ENCODE data around the gene CFAP97D1. TPM values are rescaled to one million over a fixed set of nuclear protein-coding genes. Genes with fewer than 3 reads are reported as not detected.

CFAP97D1 gene
- total and polyA plus RNA-seq, 2 experiments from 2014 or later, result 0.07 to 0.10 TPM

DNA sequence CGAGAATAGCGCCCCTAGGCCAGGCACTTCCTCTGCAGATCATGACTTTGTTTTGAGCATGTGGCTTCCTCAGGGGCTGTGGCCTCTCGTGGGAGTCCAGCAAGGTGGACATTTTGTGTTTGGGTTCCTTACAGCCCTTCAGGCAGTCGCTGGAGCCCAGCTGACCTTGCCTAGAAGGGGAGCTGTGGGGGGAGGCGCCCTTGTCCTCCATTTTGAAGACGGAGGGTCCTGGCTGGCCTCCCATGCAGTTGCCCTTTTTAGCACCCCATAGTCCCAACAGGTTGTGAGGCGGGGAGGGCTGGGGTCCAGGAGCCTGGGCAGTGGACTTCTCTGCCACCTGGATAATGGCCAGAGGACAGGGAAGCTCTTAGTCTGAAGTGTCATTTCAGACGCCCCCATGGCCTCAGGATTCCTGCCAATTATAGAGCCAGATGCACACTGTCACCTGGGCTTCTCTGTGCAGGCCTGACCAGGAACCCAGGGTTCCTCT lies 23.0 kb upstream of the CFAP97D1 start:
- Histone ChIP-seq H3K79me2 (replicated peaks; ENCODE audit: insufficient read depth) (no peaks in the 10 kb centered on the region), H2AFZ (no peak overlapping the region), H3K4me3 (no peak overlapping the region), H3K4me2 (no peak overlapping the region), H3K27me3 (ENCODE audit: insufficient read depth) (peaks cover 30% of the 10 kb centered on the region), H3K27ac (ENCODE audit: low read depth) (no peak overlapping the region), H3F3A (replicated peaks; ENCODE audit: low read depth) (peaks cover 7% of the 10 kb centered on the region; the same call in 1 of the 2 replicates), H3K4me1 (ENCODE audit: insufficient read depth) (peaks cover 25% of the 10 kb centered on the region), H4K20me1 (replicated peaks; ENCODE audit: insufficient read depth) (no peaks in the 10 kb centered on the region), H3K36me3 (ENCODE audit: insufficient read depth) (no peaks in the 10 kb centered on the region), H3K9me2 (ENCODE audit: insufficient read depth) (no peaks in the 10 kb centered on the region)
- Mint-ChIP-seq H3K27ac (no peak overlapping the region), H3K4me3 (no peak overlapping the region), H3K9me3 (no peaks in the 10 kb centered on the region), H3K4me1 (peaks cover 43% of the 10 kb centered on the region), H3K36me3 (ENCODE audit: low read depth) (no peaks in the 10 kb centered on the region), H3K27me3 (ENCODE audit: insufficient read depth, low read depth, poor library complexity) (peaks cover 22% of the 10 kb centered on the region)
- ATAC-seq, result no peak
- TF ChIP-seq, protein P1, sequence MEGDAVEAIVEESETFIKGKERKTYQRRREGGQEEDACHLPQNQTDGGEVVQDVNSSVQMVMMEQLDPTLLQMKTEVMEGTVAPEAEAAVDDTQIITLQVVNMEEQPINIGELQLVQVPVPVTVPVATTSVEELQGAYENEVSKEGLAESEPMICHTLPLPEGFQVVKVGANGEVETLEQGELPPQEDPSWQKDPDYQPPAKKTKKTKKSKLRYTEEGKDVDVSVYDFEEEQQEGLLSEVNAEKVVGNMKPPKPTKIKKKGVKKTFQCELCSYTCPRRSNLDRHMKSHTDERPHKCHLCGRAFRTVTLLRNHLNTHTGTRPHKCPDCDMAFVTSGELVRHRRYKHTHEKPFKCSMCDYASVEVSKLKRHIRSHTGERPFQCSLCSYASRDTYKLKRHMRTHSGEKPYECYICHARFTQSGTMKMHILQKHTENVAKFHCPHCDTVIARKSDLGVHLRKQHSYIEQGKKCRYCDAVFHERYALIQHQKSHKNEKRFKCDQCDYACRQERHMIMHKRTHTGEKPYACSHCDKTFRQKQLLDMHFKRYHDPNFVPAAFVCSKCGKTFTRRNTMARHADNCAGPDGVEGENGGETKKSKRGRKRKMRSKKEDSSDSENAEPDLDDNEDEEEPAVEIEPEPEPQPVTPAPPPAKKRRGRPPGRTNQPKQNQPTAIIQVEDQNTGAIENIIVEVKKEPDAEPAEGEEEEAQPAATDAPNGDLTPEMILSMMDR (conservative IDR thresholded peaks at IDR 0.05; ENCODE audit: low read depth in 2 of 2), result peak in 1 of 2 experiments; percentile 13; a peak in 1 of 4 replicates
- no peak for TF ChIP-seq POLR2AphosphoS5 (IDR thresholded peaks at IDR 0.05; ENCODE audit: low read depth)
- DNase-seq (ENCODE audit: low spot score), result no peak

GRCh38 chr17:43758086-43758485 lies 22.1 kb upstream of the CFAP97D1 start:
- Mint-ChIP-seq H3K27ac (no peak overlapping the region), H3K27me3 (ENCODE audit: insufficient read depth, low read depth, poor library complexity) (peaks cover 22% of the 10 kb centered on the region), H3K9me3 (no peaks in the 10 kb centered on the region), H3K4me3 (no peak overlapping the region), H3K36me3 (ENCODE audit: low read depth) (no peaks in the 10 kb centered on the region), H3K4me1 (peaks cover 46% of the 10 kb centered on the region)
- Histone ChIP-seq H3F3A (replicated peaks; ENCODE audit: low read depth) (peaks cover 7% of the 10 kb centered on the region; the same call in 1 of the 2 replicates), H4K20me1 (replicated peaks; ENCODE audit: insufficient read depth) (no peaks in the 10 kb centered on the region), H2AFZ (peak overlapping the region; percentile 47; the same call in 1 of the 2 replicates), H3K27me3 (ENCODE audit: insufficient read depth) (peaks cover 30% of the 10 kb centered on the region), H3K4me2 (no peak overlapping the region), H3K27ac (ENCODE audit: low read depth) (no peak overlapping the region), H3K79me2 (replicated peaks; ENCODE audit: insufficient read depth) (no peaks in the 10 kb centered on the region), H3K4me1 (ENCODE audit: insufficient read depth) (peaks cover 25% of the 10 kb centered on the region), H3K4me3 (no peak overlapping the region), H3K9me2 (ENCODE audit: insufficient read depth) (no peaks in the 10 kb centered on the region), H3K36me3 (ENCODE audit: insufficient read depth) (no peaks in the 10 kb centered on the region)
- no peak for ATAC-seq
- DNase-seq (ENCODE audit: low spot score), result no peak
- TF ChIP-seq, protein P2, sequence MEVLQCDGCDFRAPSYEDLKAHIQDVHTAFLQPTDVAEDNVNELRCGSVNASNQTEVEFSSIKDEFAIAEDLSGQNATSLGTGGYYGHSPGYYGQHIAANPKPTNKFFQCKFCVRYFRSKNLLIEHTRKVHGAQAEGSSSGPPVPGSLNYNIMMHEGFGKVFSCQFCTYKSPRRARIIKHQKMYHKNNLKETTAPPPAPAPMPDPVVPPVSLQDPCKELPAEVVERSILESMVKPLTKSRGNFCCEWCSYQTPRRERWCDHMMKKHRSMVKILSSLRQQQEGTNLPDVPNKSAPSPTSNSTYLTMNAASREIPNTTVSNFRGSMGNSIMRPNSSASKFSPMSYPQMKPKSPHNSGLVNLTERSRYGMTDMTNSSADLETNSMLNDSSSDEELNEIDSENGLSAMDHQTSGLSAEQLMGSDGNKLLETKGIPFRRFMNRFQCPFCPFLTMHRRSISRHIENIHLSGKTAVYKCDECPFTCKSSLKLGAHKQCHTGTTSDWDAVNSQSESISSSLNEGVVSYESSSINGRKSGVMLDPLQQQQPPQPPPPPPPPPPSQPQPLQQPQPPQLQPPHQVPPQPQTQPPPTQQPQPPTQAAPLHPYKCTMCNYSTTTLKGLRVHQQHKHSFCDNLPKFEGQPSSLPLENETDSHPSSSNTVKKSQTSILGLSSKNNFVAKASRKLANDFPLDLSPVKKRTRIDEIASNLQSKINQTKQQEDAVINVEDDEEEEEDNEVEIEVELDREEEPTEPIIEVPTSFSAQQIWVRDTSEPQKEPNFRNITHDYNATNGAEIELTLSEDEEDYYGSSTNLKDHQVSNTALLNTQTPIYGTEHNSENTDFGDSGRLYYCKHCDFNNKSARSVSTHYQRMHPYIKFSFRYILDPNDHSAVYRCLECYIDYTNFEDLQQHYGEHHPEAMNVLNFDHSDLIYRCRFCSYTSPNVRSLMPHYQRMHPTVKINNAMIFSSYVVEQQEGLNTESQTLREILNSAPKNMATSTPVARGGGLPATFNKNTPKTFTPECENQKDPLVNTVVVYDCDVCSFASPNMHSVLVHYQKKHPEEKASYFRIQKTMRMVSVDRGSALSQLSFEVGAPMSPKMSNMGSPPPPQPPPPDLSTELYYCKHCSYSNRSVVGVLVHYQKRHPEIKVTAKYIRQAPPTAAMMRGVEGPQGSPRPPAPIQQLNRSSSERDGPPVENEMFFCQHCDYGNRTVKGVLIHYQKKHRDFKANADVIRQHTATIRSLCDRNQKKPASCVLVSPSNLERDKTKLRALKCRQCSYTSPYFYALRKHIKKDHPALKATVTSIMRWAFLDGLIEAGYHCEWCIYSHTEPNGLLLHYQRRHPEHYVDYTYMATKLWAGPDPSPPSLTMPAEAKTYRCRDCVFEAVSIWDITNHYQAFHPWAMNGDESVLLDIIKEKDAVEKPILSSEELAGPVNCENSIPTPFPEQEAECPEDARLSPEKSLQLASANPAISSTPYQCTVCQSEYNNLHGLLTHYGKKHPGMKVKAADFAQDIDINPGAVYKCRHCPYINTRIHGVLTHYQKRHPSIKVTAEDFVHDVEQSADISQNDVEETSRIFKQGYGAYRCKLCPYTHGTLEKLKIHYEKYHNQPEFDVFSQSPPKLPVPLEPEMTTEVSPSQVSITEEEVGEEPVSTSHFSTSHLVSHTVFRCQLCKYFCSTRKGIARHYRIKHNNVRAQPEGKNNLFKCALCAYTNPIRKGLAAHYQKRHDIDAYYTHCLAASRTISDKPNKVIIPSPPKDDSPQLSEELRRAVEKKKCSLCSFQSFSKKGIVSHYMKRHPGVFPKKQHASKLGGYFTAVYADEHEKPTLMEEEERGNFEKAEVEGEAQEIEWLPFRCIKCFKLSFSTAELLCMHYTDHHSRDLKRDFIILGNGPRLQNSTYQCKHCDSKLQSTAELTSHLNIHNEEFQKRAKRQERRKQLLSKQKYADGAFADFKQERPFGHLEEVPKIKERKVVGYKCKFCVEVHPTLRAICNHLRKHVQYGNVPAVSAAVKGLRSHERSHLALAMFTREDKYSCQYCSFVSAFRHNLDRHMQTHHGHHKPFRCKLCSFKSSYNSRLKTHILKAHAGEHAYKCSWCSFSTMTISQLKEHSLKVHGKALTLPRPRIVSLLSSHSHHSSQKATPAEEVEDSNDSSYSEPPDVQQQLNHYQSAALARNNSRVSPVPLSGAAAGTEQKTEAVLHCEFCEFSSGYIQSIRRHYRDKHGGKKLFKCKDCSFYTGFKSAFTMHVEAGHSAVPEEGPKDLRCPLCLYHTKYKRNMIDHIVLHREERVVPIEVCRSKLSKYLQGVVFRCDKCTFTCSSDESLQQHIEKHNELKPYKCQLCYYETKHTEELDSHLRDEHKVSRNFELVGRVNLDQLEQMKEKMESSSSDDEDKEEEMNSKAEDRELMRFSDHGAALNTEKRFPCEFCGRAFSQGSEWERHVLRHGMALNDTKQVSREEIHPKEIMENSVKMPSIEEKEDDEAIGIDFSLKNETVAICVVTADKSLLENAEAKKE (CRISPR knock-in tag; IDR thresholded peaks at IDR 0.05), result no peak
- TF ChIP-seq ZNF331 (CRISPR knock-in tag; IDR thresholded peaks at IDR 0.05; ENCODE audit: low read depth) (no peak), REST (IDR thresholded peaks at IDR 0.05; ENCODE audit: unreplicated experiment) (no peak), STAT1 (IDR thresholded peaks at IDR 0.05; ENCODE audit: unreplicated experiment) (no peak), POLR2AphosphoS5 (IDR thresholded peaks at IDR 0.05; ENCODE audit: low read depth) (no peak), EZH2 (IDR thresholded peaks at IDR 0.05; ENCODE audit: low read depth, unreplicated experiment) (no peak), CREB1 (CRISPR knock-in tag; IDR thresholded peaks at IDR 0.05; ENCODE audit: low read depth) (no peak)
- TF ChIP-seq, protein P3, sequence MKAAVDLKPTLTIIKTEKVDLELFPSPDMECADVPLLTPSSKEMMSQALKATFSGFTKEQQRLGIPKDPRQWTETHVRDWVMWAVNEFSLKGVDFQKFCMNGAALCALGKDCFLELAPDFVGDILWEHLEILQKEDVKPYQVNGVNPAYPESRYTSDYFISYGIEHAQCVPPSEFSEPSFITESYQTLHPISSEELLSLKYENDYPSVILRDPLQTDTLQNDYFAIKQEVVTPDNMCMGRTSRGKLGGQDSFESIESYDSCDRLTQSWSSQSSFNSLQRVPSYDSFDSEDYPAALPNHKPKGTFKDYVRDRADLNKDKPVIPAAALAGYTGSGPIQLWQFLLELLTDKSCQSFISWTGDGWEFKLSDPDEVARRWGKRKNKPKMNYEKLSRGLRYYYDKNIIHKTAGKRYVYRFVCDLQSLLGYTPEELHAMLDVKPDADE (IDR thresholded peaks at IDR 0.05), result no peak

Data from GM23338 (cell line).